Kidney (tissue), 14 donors: ENCODE measurements around the gene FANCE. TPM values are rescaled to one million over a fixed set of nuclear protein-coding genes. Genes with fewer than 3 reads are reported as not detected.

Experiments used
- DNase-seq, 5 donors: peaks; one replicate each; pipeline ENCODE4 v3.0.0-alpha.2; 2013 to 2020
- FAIRE-seq: peaks from 2 replicates; lab custom pipeline; 2012; peaks lifted over from hg19 to GRCh38; lab: Jason Lieb, UNC
- H3K27ac ChIP-seq, 2 donors: one replicate each; pipeline ENCODE4 v1.7.0; 2013; ENCODE audit warnings: low read depth in 2 of 2, low read length in 2 of 2, inconsistent platforms in 1 of 2
- H3K27me3 ChIP-seq: one replicate; pipeline ENCODE4 v1.7.1; 2013; ENCODE audit warnings: low read length, inconsistent platforms; ENCODE audit not compliant: control insufficient read depth, insufficient read depth
- H3K36me3 ChIP-seq, 3 donors: one replicate each; pipeline versions ENCODE4 v1.7.0 to v1.7.1; 2013; ENCODE audit warnings: low read length in 3 of 3, control low read depth in 1 of 3, inconsistent platforms in 1 of 3; ENCODE audit not compliant: insufficient read depth in 3 of 3, control insufficient read depth in 2 of 3
- H3K4me1 ChIP-seq, 3 donors: one replicate each; pipeline versions ENCODE4 v1.7.0 to v1.7.1; 2013; ENCODE audit warnings: low read length in 3 of 3, inconsistent platforms in 1 of 3, low read depth in 1 of 3; ENCODE audit not compliant: control insufficient read depth in 2 of 3, insufficient read depth in 2 of 3
- H3K4me3 ChIP-seq, 3 donors: one replicate each; pipeline versions ENCODE4 v1.7.0 to v1.8.1; 2013; ENCODE audit warnings: low read length in 3 of 3, control low read depth in 1 of 3, inconsistent platforms in 1 of 3
- H3K9ac ChIP-seq, 3 donors: one replicate each; pipeline versions ENCODE4 v1.7.0 to v1.7.1; 2013; ENCODE audit warnings: low read length in 3 of 3, control low read depth in 1 of 3, inconsistent platforms in 1 of 3
- H3K9me3 ChIP-seq, 3 donors: one replicate each; pipeline versions ENCODE4 v1.7.0 to v1.7.1; 2013; ENCODE audit warnings: low read length in 3 of 3, control low read depth in 1 of 3, inconsistent platforms in 1 of 3; ENCODE audit not compliant: control insufficient read depth in 2 of 3, insufficient read depth in 1 of 3
- CTCF ChIP-seq: IDR thresholded peaks from 3 replicates; pipeline ENCODE4 v1.5.1; 2012; ENCODE audit warnings: mild to moderate bottlenecking, moderate library complexity, borderline replicate concordance; ENCODE audit not compliant: insufficient read depth; ENCODE audit errors: extremely low read depth
- intact Hi-C: fragments of 100-400 bp; cut with DNase I; formaldehyde crosslinking; loops from one replicate; pipeline ENCODE4 v1.11.1; 2022
- polyA plus RNA-seq: library from polyadenylated mRNA; stranded (reverse); fragments of 350-450 nt; fragmentation: Illumina TruSeq; extraction: RNeasy Lipid Tissue Mini Kit (QIAGEN cat#74804); gene quantifications from one replicate; pipeline ENCODE4 v1.2.3, GENCODE V29; 2014; ENCODE audit warnings: low read depth, low replicate concordance; ENCODE audit not compliant: insufficient read depth
- total RNA-seq: library from RNA; stranded (reverse); fragmentation: NEBNext Ultra II Directional; extraction: Animal tissue kit (Norgen Biotek cat#: 25700); gene quantifications from one replicate; pipeline ENCODE4 v1.2.1, GENCODE V29; 2021
- donor health status: control.
- donor health status: control.
- donor health status: control.
- donor health status: control.
- donor health status: control.
- donor health status: DM: yes; HTN: yes; CAD: no.
- donor health status: Normal renal cell carcinoma (clear cell type).

The FANCE gene
- total and polyA plus RNA-seq, 2 donors from 2014 or later, result 1.2 to 2.7 TPM

DNA sequence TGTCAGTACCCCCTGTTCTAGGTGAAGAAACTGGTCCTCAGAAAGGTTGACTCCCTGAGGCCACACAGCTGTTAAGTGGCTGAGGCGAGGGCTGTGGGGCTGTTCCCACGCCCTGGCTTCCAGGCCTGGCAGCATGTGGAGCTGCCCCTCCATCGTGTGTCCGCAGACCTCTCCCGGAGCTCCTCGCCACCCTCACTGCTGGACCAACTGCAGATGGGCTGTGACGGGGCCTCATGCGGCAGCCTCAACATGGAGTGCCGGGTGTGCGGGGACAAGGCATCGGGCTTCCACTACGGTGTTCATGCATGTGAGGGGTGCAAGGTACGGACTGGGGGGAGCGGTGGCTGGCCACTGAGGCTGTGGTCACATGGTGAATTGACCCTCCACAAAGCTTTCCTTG is 32.2 kb upstream of the FANCE start:
- intact Hi-C loops, result no loop called here
- Histone ChIP-seq H3K9ac (no peak overlapping the region), H3K36me3 (peaks cover 0 to 25% (median 11%) of the 10 kb centered on the region in 3 donors), H3K4me3 (no peak overlapping the region), H3K9me3 (no peaks in the 10 kb centered on the region), H3K27me3 (no peaks in the 10 kb centered on the region), H3K27ac (no peak overlapping the region), H3K4me1 (peaks cover 0 to under 1% (median 0%) of the 10 kb centered on the region in 3 donors)
- FAIRE-seq (no peak), DNase-seq (no peak)
- no peak for TF ChIP-seq CTCF

GRCh38 chr6:35425284-35425683 is 26.9 kb upstream of the FANCE start:
- DNase-seq, result no peak
- Histone ChIP-seq H3K36me3 (peaks cover 0 to 16% (median 10%) of the 10 kb centered on the region in 3 donors), H3K9me3 (peaks cover 0 to 7% (median 3%) of the 10 kb centered on the region in 3 donors), H3K9ac (no peak overlapping the region), H3K4me1 (no peaks in the 10 kb centered on the region), H3K27me3 (no peaks in the 10 kb centered on the region), H3K4me3 (no peak overlapping the region), H3K27ac (no peak overlapping the region)
- FAIRE-seq, result no peak
- no peak for TF ChIP-seq CTCF
- intact Hi-C loops, result no loop called here

DNA sequence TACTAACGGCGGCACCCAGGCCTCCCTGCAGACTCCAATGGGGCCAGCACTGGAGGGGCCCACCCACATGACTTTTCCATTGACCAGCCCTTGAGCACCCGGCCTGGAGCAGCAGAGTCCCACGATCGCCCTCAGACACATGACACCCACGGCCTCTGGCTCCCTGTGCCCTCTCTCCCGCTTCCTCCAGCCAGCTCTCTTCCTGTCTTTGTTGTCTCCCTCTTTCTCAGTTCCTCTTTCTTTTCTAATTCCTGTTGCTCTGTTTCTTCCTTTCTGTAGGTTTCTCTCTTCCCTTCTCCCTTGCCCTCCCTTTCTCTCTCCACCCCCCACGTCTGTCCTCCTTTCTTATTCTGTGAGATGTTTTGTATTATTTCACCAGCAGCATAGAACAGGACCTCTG is 26.1 kb upstream of the FANCE start:
- H3K4me3 ChIP-seq, result no peak overlapping the region
- no peak for TF ChIP-seq CTCF
- H3K4me1 ChIP-seq, result no peaks in the 10 kb centered on the region
- H3K36me3 ChIP-seq, result peaks cover 0 to 16% (median 10%) of the 10 kb centered on the region in 3 donors
- H3K9ac ChIP-seq, result no peak overlapping the region
- H3K9me3 ChIP-seq, result peaks cover 0 to 7% (median 3%) of the 10 kb centered on the region in 3 donors
- H3K27me3 ChIP-seq, result no peaks in the 10 kb centered on the region
- no peak for FAIRE-seq
- DNase-seq, result no peak
- H3K27ac ChIP-seq, result no peak overlapping the region
- intact Hi-C loops, result no loop called here

- DNase-seq (no peak), FAIRE-seq (no peak)
- intact Hi-C loops, result no loop called here
- peaks cover 0 to 7% (median 4%) of the 10 kb centered on the region in 3 donors for H3K36me3 ChIP-seq
- no peak overlapping the region for H3K9ac ChIP-seq
- H3K27ac ChIP-seq, result no peak overlapping the region
- no peaks in the 10 kb centered on the region for H3K4me1 ChIP-seq
- peaks cover 0 to 7% (median 3%) of the 10 kb centered on the region in 3 donors for H3K9me3 ChIP-seq
- no peak overlapping the region for H3K4me3 ChIP-seq
- H3K27me3 ChIP-seq, result no peaks in the 10 kb centered on the region
- no peak for TF ChIP-seq CTCF
Measured at GRCh38 chr6:35427435-35427834, 24.7 kb upstream of the FANCE start.
